ENCODE measurements around the gene PPP1R9A.

PPP1R9A gene

DNA sequence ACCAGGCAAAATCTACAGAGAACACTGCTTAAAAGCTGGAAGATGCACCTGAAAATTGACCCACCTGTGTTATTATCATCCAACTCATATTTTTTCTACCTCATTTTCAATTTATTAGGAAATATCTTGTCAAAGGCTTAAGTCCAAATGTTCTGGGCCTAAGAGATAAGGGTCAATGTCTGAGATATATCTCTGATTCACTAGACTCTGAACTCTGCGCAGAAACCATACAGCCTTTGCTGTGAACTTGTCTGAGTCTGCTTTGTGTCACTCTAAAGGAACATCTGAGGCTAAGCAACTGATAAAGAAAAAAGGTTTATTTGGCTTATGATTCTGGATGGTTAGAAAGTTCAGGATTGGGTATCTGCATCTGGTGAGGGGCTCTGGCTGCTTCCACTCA, 413.3 kb downstream of the PPP1R9A start:
- no peak for DNase-seq (ENCODE audit: low spot score)

GRCh38 chr7:95321720-95322119, 414.3 kb downstream of the PPP1R9A start:
- DNase-seq (ENCODE audit: low spot score) = no peak

GRCh38 chr7:95322396-95322795, 415.0 kb downstream of the PPP1R9A start:
- DNase-seq (ENCODE audit: low spot score) = no peak

DNA sequence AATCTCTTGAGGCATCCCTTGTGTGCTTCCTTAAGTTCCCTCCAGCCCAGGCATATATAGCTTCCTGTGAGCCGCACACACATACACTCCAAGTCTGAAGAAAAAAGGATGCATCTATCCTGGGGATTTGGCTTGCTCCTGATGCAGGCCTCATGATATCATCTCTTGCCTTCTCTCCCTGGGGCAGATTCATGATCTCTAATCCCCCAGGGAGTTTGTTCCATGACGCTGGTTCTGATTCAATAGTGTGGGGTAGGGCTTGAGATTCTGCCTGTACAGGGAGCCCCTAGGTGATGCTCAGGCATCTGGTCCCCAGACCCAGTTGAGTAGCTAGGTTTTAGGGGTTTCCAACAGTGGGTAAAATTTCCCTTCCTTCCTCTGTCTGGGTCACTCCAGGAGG, 415.5 kb downstream of the PPP1R9A start:
- no peak for DNase-seq (ENCODE audit: low spot score)

DNA sequence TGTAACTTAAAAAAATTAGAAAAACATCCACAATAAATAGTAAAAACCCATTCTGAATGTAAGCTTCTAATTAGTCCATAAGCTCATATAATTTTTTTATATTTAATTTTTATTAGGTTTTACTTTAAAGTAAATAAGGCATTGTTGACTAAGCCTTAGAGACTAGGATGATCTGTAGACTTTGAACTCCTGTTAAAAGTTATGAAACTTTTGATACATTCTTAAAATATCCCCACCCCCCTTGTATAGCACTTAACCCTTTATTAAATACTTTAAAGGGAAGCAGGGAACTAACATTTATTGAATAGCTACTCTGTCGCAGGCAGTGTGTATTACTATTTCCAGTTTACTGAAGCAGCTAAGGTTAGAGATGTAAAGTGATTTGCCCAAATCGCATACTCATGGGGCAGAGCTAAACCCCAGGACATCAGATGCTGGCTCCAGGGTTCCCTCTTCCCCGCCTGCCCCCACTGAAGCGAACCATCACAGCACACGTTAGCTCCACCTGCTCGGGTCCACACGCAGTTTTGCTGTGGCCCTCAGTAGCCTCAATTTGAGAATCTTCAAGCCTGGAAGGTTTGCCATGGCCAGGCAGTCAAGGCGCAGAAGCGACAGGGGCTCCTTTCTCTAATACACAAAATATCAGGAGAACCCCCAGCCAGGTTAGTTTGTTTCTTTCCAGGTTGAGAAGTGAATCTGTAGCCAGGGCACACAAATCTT, 416.2 kb downstream of the PPP1R9A start:
- peak; percentile 16 for DNase-seq (ENCODE audit: low spot score)

DNA sequence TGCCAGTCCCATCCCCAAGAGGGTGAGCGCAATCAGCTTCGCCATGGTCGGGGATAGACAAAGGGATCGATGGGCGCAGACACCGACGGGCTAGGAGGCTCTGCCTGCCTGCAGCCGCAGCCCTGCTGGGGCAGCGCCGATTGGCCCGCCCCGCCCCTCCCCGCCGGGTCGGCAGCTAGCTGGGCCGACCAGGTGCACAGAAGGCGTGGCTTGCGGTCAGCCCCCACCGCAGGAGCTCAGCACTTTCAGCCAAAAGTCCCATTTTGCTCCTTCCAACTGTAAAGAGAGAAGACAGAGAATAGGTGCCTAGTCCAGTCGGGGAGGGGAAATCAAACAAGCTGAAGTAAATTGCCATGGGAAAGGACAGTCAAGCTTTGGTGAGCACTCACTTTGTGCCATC, 417.0 kb downstream of the PPP1R9A start, which contains the start of gene PON1:
PON1 (minus strand) TSS at position 102 of the 400 bp plus-strand sequence; CDS start at position 45, 57 bp downstream.
- peak; percentile 51 for DNase-seq (ENCODE audit: low spot score)

DNA sequence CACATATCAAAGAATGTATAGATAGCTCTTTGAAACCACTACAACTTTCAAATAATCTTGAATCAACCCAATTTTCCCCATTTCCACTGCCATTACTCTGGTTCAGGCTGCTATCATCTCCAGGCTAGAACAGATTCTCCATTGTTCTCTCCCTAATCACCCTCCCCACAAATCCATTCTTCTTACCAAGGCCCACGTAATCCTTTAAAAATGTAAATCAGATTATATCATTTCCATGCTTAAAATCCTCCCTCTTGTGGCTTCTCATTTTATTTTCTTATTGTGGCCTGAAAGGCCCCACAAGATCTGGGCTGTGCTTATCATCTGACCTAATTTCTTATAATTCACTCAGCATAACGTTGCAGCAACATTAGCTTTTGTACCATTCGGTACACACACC, 420.0 kb downstream of the PPP1R9A start:
- DNase-seq (ENCODE audit: low spot score) = no peak

GRCh38 chr7:95330204-95330960, 423.0 kb downstream of the PPP1R9A start:
- DNase-seq (ENCODE audit: low spot score) = no peak

DNA sequence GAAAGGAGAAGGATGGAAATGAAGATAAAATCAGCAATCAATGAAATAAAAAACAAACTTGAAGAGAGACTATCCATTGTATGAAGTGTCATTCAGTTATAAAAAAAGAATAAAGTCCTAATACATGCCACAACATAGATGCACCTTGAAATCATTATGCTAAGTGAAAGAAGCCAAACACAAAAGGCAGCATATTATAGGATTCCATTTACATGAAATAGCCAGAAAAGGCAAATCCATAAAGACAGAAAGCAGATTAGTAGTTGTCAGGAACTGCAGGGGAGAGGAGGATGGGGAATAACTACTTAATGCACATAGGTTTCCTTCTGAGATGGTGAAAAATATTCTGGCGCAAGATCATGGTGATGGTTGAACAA, 423.6 kb downstream of the PPP1R9A start:
- no peak for DNase-seq (ENCODE audit: low spot score)

DNA sequence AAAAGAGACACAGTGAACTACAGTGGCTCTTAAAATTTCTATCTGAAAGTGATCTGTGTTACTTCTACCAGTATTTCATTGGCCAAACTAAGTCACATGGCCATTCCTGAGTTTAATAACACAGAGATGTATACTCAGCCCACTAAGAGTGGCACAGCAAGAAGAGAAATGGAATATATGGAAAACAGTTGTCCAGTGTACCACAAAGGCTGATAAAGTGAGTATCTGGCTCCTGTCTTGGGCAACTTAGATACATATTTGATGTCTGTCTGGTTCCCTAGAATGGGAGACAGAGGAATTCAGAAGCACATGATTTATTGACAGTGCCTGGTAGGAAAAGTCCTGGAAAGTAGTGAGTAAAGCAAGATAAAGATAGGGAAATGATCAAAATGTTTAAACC, 427.1 kb downstream of the PPP1R9A start:
- no peak for DNase-seq (ENCODE audit: low spot score)

DNA sequence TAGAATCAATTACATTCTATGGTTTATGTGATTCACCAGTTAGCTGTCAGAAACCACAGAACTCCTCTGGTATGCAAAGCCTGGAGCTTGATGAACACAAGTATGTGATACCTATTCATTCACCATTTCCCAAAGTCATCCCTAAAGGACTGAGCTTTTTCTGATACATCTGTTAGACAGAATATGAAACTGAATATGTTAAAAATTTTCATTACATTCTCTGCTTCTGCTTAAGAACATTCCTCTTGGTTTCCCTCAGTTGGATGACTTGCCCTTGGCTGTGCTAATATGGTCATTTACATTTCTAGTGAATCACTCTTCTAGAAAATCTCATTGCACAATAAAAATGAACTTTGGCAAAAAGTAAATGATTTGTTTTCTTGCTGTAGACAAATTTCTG, 427.7 kb downstream of the PPP1R9A start:
- no peak for DNase-seq (ENCODE audit: low spot score)

DNA sequence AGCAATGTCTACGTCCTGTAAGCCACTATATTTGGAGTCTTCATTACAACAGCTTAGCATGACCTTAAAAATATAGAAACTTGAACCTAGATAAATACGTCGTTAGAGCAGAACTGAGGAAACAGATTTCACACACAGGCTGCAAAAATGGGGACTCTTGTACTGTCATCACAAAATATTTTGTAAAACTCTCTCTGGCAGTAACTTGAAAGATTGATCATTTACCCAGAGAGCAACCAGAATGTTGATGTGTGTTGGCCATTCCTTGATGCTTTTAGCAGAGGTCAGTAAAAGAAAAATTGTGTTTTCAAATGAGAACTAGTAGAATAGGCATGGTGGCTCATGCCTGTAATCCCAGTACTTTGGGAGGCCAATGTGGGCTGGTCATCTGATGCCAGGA, 431.4 kb downstream of the PPP1R9A start:
- DNase-seq (ENCODE audit: low spot score) = no peak

- DNase-seq (ENCODE audit: low spot score) = no peak
Measured at GRCh38 chr7:95340491-95340890, 433.1 kb downstream of the PPP1R9A start.

GRCh38 chr7:95342029-95342428, 434.6 kb downstream of the PPP1R9A start:
- DNase-seq (ENCODE audit: low spot score) = no peak

DNA sequence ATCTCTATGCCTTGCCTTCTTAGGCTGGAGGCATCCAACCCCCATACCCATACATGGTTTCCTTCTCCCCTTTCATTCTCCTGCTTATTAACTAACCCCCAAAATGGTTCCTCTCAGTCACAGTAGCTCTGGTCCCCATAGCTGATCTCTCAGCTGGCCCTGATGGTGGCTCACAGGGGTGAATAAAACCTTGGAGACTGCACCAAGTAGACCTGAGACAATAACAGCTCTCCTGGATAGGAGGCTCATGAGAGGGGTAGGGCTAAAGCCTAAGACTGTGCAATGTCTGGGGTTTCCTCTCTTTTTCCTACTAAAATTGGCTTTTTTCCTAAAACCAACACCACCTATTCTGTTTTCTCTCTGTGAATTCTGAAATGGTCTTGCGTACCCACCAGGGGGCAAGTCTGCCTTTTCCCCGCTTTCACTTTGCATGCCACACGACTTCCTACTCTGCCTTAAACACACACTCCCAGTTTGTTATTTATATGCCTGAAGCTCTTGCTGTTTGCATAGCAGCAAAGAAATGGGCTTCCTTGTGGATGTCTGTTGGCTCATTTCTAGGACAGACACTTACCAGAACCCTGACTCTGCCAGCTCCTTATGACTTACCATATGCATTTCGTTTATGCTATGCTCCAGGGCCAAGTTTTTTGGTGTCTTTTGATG, 435.4 kb downstream of the PPP1R9A start:
- DNase-seq (ENCODE audit: low spot score) = no peak
